GM19023 (cell line): ENCODE measurements around the gene RORB.

Source experiments
- ATAC-seq: cut with Tn5 transposase; IDR thresholded peaks from one replicate; pipeline ENCODE4 v1.9.1; 2021; ENCODE audit warnings: mild to moderate bottlenecking, moderate library complexity; ENCODE audit not compliant: unreplicated experiment

The RORB gene

GRCh38 chr9:74496819-74497747 lies at the start of gene RORB:
Gene RORB, plus strand, starts transcription at chr9:74497335. Its CDS starts 642 bp downstream, at chr9:74497977.
- ATAC-seq: peak; percentile 95

- no peak for ATAC-seq
These were observed 49.5 kb upstream of the RORB start for GRCh38 chr9:74447451-74448193.

- ATAC-seq: no peak
These were observed 48.1 kb upstream of the RORB start for GRCh38 chr9:74449060-74449459.

GRCh38 chr9:74458832-74459231 lies 38.3 kb upstream of the RORB start:
- no peak for ATAC-seq

- no peak for ATAC-seq
These were observed 33.3 kb upstream of the RORB start for GRCh38 chr9:74463825-74464224.

GRCh38 chr9:74478606-74479005 lies 18.5 kb upstream of the RORB start:
- no peak for ATAC-seq

- ATAC-seq: no peak
These were observed 17.4 kb upstream of the RORB start for GRCh38 chr9:74479711-74480110.

- no peak for ATAC-seq
These were observed 9.7 kb upstream of the RORB start for GRCh38 chr9:74487395-74487794.

GRCh38 chr9:74493512-74493911 lies 3.6 kb upstream of the RORB start:
- ATAC-seq: no peak

GRCh38 chr9:74494490-74494889 lies 2.6 kb upstream of the RORB start:
- ATAC-seq: no peak

- ATAC-seq: no peak
These were observed 729 bp upstream of the RORB start for GRCh38 chr9:74496406-74496805.

- no peak for ATAC-seq
These were observed 849 bp downstream of the RORB start for GRCh38 chr9:74497748-74498620.

GRCh38 chr9:74498621-74499095 lies 1.5 kb downstream of the RORB start:
- ATAC-seq: no peak

- no peak for ATAC-seq
These were observed 2.0 kb downstream of the RORB start for GRCh38 chr9:74499111-74499601.

- ATAC-seq: no peak
These were observed 2.8 kb downstream of the RORB start for GRCh38 chr9:74499770-74500583.

- no peak for ATAC-seq
These were observed 3.4 kb downstream of the RORB start for GRCh38 chr9:74500584-74500924.

GRCh38 chr9:74501570-74501969 lies 4.4 kb downstream of the RORB start:
- ATAC-seq: no peak

- no peak for ATAC-seq
These were observed 6.1 kb downstream of the RORB start for GRCh38 chr9:74503219-74503618.

- ATAC-seq: no peak
These were observed 6.5 kb downstream of the RORB start for GRCh38 chr9:74503666-74504065.

- no peak for ATAC-seq
These were observed 14.2 kb downstream of the RORB start for GRCh38 chr9:74511333-74511732.
